ENCODE data around the gene TNNI3K.

Gene TNNI3K

GRCh38 chr1:74357150-74357549 is 122.0 kb downstream of the TNNI3K start:
- H3K4me3 ChIP-seq (replicated peaks; ENCODE audit: low read depth, low read length): no peak overlapping the region
- DNase-seq (ENCODE audit: extremely low read depth, insufficient read length): no peak
- H3K36me3 ChIP-seq (ENCODE audit: control insufficient read depth, insufficient read depth, low read length): no peaks in the 10 kb centered on the region
- no peak for TF ChIP-seq CTCF (IDR thresholded peaks at IDR 0.05; ENCODE audit: insufficient read depth, low read length, poor library complexity, severe bottlenecking)
- H3K27me3 ChIP-seq (replicated peaks; ENCODE audit: control insufficient read depth, insufficient read depth, low read length): no peaks in the 10 kb centered on the region

GRCh38 chr1:74357756-74358155 is 122.6 kb downstream of the TNNI3K start:
- no peak overlapping the region for H3K4me3 ChIP-seq (replicated peaks; ENCODE audit: low read depth, low read length)
- no peaks in the 10 kb centered on the region for H3K27me3 ChIP-seq (replicated peaks; ENCODE audit: control insufficient read depth, insufficient read depth, low read length)
- no peak for DNase-seq (ENCODE audit: extremely low read depth, insufficient read length)
- no peaks in the 10 kb centered on the region for H3K36me3 ChIP-seq (ENCODE audit: control insufficient read depth, insufficient read depth, low read length)
- TF ChIP-seq CTCF (IDR thresholded peaks at IDR 0.05; ENCODE audit: insufficient read depth, low read length, poor library complexity, severe bottlenecking): no peak

- no peak overlapping the region for H3K4me3 ChIP-seq (replicated peaks; ENCODE audit: low read depth, low read length)
- H3K27me3 ChIP-seq (replicated peaks; ENCODE audit: control insufficient read depth, insufficient read depth, low read length): no peaks in the 10 kb centered on the region
- no peaks in the 10 kb centered on the region for H3K36me3 ChIP-seq (ENCODE audit: control insufficient read depth, insufficient read depth, low read length)
- DNase-seq (ENCODE audit: extremely low read depth, insufficient read length): no peak
- TF ChIP-seq CTCF (IDR thresholded peaks at IDR 0.05; ENCODE audit: insufficient read depth, low read length, poor library complexity, severe bottlenecking): no peak
These were observed 127.5 kb downstream of the TNNI3K start for GRCh38 chr1:74362691-74363090.

GRCh38 chr1:74363220-74363619 is 128.0 kb downstream of the TNNI3K start:
- no peak for TF ChIP-seq CTCF (IDR thresholded peaks at IDR 0.05; ENCODE audit: insufficient read depth, low read length, poor library complexity, severe bottlenecking)
- no peaks in the 10 kb centered on the region for H3K27me3 ChIP-seq (replicated peaks; ENCODE audit: control insufficient read depth, insufficient read depth, low read length)
- no peaks in the 10 kb centered on the region for H3K36me3 ChIP-seq (ENCODE audit: control insufficient read depth, insufficient read depth, low read length)
- H3K4me3 ChIP-seq (replicated peaks; ENCODE audit: low read depth, low read length): no peak overlapping the region
- no peak for DNase-seq (ENCODE audit: extremely low read depth, insufficient read length)

- TF ChIP-seq CTCF (IDR thresholded peaks at IDR 0.05; ENCODE audit: insufficient read depth, low read length, poor library complexity, severe bottlenecking): no peak
- H3K36me3 ChIP-seq (ENCODE audit: control insufficient read depth, insufficient read depth, low read length): no peaks in the 10 kb centered on the region
- no peaks in the 10 kb centered on the region; the same call in 1 of the 2 replicates for H3K27me3 ChIP-seq (replicated peaks; ENCODE audit: control insufficient read depth, insufficient read depth, low read length)
- no peak overlapping the region for H3K4me3 ChIP-seq (replicated peaks; ENCODE audit: low read depth, low read length)
- no peak for DNase-seq (ENCODE audit: extremely low read depth, insufficient read length)
These were observed 132.1 kb downstream of the TNNI3K start for GRCh38 chr1:74367175-74367813.

- TF ChIP-seq CTCF (IDR thresholded peaks at IDR 0.05; ENCODE audit: insufficient read depth, low read length, poor library complexity, severe bottlenecking): no peak
- no peaks in the 10 kb centered on the region; the same call in 1 of the 2 replicates for H3K27me3 ChIP-seq (replicated peaks; ENCODE audit: control insufficient read depth, insufficient read depth, low read length)
- no peaks in the 10 kb centered on the region for H3K36me3 ChIP-seq (ENCODE audit: control insufficient read depth, insufficient read depth, low read length)
- H3K4me3 ChIP-seq (replicated peaks; ENCODE audit: low read depth, low read length): no peak overlapping the region
- no peak for DNase-seq (ENCODE audit: extremely low read depth, insufficient read length)
These were observed 133.1 kb downstream of the TNNI3K start for GRCh38 chr1:74368335-74368734.
